HEK293 (cell line): Measurements from ENCODE around the gene PGBD5.

ENCODE experiments used
- CTCF ChIP-seq: fragments of 450-650 bp; formaldehyde crosslinking; IDR thresholded peaks from 2 replicates; pipeline ENCODE4 v1.5.1; 2016; ENCODE audit warnings: missing biosample characterization, missing genetic modification characterization
- KLF16 ChIP-seq: fragments of 450-650 bp; formaldehyde crosslinking; IDR thresholded peaks from 2 replicates; pipeline ENCODE4 v1.5.1; 2017; ENCODE audit warnings: missing biosample characterization, missing genetic modification characterization
- TCF7L2 ChIP-seq: IDR thresholded peaks from 2 replicates; pipeline ENCODE4 v1.6.1; 2011; ENCODE audit warnings: low read depth, mild to moderate bottlenecking, inconsistent platforms, low read length, moderate library complexity, borderline replicate concordance
- TSHZ1 ChIP-seq: fragments of 450-650 bp; formaldehyde crosslinking; IDR thresholded peaks from 2 replicates; pipeline ENCODE4 v1.5.1; 2016; ENCODE audit warnings: missing biosample characterization, missing genetic modification characterization, borderline replicate concordance
- ZNF132 ChIP-seq: fragments of 450-650 bp; formaldehyde crosslinking; IDR thresholded peaks from 2 replicates; pipeline ENCODE4 v1.5.1; 2017; ENCODE audit warnings: missing biosample characterization, missing genetic modification characterization, borderline replicate concordance
- ZNF133 ChIP-seq: fragments of 450-650 bp; formaldehyde crosslinking; IDR thresholded peaks from 2 replicates; pipeline ENCODE4 v1.5.1; 2016; ENCODE audit warnings: missing biosample characterization, missing genetic modification characterization
- ZNF292 ChIP-seq: fragments of 450-650 bp; formaldehyde crosslinking; IDR thresholded peaks from 2 replicates; pipeline ENCODE4 v1.5.1; 2016; ENCODE audit warnings: low read depth, missing biosample characterization, missing genetic modification characterization, borderline replicate concordance
- ZNF791 ChIP-seq: fragments of 450-650 bp; formaldehyde crosslinking; IDR thresholded peaks from 2 replicates; pipeline ENCODE4 v1.5.1; 2016; ENCODE audit warnings: missing biosample characterization, missing genetic modification characterization
- ZXDB ChIP-seq: fragments of 450-650 bp; formaldehyde crosslinking; IDR thresholded peaks from 2 replicates; pipeline ENCODE4 v1.5.1; 2016; ENCODE audit warnings: missing biosample characterization, missing genetic modification characterization

- TF ChIP-seq KLF16 (tag by site-specific recombination), result no peak
- no peak for TF ChIP-seq CTCF (tag by site-specific recombination)
- TF ChIP-seq ZNF791 (tag by site-specific recombination), result no peak
- TF ChIP-seq ZNF292 (tag by site-specific recombination), result no peak
- no peak for TF ChIP-seq TCF7L2
- no peak for TF ChIP-seq ZXDB (tag by site-specific recombination)
- TF ChIP-seq ZNF133, result no peak
- TF ChIP-seq TSHZ1 (tag by site-specific recombination), result no peak
- no peak for TF ChIP-seq ZNF132 (tag by site-specific recombination)
Observed at GRCh38 chr1:230267338-230268065, 158.6 kb downstream of the PGBD5 start.
